Measurements from ENCODE around the gene PADI4.
A peak's percentile ranks its signal among the peaks of the same experiment; 100 is the strongest.

Gene PADI4

GRCh38 chr1:17307946-17308345 is at the start of gene PADI4:
PADI4 (plus strand) TSS chr1:17308197; CDS start chr1:17308223, 26 bp downstream.
- DNase-seq = no peak

DNA sequence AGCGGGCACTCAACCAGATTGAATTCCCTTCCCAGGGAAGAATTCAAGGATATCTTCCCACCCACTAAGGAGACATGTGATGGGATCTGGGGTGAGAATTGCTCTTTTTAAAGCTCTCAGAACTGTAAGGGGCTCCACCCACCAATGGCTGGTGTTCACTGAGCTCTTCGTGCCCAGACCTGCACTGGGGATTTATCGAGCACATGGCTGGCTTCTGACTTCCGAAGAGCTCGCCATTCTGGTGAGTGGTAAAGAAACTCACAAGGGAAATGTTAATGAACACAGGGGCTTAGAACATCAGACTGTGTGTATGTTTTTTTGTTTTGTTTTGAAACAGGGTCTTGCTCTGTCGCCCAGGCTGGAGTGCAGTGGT is 49.3 kb upstream of the PADI4 start:
- no peak for DNase-seq

DNA sequence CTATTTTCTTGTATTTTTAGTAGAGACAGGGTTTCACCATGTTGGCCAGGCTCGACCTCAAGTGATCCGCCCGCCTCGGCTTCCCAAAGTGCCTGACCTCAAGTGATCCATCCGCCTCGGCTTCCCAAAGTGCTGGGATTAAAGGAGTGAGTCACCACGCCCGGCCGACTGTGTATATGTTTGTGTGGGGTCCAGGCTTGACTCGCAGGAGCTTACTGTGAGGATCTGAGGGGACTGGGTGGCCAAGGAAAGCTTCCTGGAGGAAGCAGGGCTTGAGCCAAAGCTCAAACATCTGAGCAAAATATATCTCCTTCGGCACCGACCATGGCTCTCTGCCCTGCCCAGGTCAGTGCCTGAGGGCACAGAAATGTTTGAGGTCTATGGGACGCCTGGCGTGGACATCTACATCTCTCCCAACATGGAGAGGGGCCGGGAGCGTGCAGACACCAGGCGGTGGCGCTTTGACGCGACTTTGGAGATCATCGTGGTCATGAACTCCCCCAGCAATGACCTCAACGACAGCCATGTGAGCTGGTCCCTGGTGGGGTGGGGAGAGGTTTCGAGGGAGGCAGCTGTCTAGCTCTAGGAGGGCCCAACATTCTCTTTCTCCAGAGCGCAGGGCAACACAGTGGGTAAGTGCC is 48.6 kb upstream of the PADI4 start:
- no peak for DNase-seq

DNA sequence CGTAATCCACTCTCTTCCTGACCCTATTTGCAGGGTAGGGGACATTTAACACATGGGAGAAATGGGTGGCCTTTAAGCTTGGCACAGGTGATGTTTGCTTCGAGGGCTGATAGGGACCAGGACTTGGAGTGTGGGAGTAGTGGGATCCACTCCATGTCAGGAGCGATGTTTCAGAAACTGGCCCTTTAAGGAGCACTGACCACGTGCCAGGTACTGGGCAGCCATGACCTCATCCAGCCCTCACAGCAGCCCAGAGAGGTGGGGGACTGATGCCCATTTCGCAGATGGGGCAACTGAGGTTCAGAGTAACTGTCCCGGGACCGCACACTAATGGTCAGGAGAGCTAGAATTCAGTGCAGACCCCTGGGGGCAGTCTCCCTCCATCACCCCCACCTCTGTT is 47.7 kb upstream of the PADI4 start:
- DNase-seq = no peak

- DNase-seq = no peak
Observed at GRCh38 chr1:17260738-17261137, 47.3 kb upstream of the PADI4 start.

DNA sequence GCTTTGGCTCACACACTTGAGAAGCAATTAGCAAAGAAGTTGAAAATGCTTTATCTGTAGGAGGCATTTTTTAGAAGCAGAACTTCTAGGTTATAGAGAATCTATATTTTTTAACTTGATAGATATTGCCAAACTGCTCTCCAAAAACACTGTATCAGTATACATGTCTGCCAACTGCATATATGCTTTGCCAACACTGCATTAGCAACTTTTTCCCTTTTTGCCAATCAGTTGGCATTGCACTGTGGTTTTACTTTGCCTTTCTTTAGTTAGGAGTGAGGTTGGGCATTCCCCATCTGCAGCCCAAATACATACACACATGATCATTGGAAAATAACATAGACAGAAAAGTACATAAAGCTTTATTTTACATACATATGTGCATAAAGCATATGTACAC is 44.1 kb upstream of the PADI4 start:
- DNase-seq = no peak

DNA sequence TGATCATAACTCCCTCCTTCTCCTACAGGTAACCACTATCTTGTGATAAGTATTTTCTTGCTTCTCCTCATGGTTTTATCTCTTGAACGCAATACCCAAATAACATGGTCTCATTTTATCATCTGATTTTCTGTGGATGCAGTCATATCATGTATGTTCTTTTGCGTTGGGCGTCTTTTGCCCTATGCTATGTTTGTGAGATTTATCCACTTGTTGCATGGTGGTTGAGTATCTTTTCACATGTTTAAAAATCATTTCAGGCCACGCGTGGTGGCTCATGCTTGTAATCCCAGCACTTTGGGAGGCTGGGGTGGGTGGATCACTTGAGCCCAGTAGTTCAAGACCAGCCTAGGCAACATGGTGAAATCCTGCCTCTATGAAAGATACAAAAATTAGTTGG is 43.5 kb upstream of the PADI4 start:
- DNase-seq = no peak

- DNase-seq = no peak
Observed at GRCh38 chr1:17265162-17265561, 42.8 kb upstream of the PADI4 start.

DNA sequence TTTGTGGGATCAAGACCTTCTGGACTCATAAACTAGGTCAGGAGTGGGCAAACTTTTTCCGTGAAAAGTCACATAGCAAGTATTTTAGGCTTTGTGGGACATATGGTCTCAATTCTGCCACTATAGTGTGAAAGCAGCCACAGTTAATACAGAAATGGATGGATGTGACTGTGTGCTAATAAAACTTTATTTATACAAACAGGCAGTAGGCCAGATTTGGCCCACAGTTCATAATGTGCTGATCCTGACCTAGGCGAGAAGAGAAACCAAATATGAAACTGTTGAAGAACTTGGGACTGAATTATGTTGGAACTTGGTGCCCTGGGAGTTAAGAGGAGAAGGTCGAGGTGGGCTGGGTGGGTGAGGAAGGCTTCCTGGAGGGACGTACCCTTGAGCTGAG is 42.0 kb upstream of the PADI4 start:
- DNase-seq = no peak

GRCh38 chr1:17270891-17271765 is 36.9 kb upstream of the PADI4 start:
- no peak for DNase-seq

DNA sequence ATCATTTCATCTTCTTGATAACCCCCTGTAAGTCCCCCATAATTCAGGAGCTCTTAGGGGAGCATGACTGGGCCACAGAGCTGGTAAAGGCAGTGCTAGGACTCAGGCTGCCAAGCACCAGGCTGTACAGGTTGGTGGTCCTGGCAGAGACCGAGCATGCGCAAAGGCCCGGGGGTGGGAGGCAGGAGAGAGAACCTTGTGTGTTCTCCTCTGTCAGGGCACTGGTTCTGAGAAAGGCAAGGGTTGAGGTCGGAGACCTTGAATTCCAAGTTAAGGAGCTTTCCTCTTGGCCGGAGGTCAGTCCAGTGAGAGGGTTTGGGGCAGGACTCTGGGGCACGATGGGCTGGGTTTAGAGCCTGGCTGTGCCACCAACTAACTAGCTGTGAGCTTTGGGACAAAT is 35.9 kb upstream of the PADI4 start:
- DNase-seq = no peak

GRCh38 chr1:17272646-17273045 is 35.4 kb upstream of the PADI4 start:
- no peak for DNase-seq

DNA sequence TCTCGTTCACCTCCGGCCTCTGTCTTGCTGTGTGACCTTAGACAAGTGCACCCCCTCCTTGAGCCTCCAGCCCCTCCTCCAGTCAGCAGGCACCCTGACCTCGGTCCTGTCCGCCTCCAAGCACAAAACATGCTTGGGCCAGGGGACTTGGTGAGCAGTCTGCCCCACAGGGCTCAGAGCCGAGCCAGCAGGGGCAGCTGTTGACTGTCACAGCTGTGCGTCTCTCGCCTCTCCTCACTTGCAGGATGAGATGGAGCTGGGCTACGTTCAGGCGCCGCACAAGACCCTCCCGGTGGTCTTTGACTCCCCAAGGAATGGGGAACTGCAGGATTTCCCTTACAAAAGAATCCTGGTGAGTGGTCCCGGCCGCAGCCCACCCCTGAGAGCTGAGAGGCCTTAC is 34.9 kb upstream of the PADI4 start:
- DNase-seq = no peak

- DNase-seq = peak in 4 of 56 donors; percentile 6 to 17 (median 8)
Observed at GRCh38 chr1:17274186-17275170, 33.5 kb upstream of the PADI4 start.

DNA sequence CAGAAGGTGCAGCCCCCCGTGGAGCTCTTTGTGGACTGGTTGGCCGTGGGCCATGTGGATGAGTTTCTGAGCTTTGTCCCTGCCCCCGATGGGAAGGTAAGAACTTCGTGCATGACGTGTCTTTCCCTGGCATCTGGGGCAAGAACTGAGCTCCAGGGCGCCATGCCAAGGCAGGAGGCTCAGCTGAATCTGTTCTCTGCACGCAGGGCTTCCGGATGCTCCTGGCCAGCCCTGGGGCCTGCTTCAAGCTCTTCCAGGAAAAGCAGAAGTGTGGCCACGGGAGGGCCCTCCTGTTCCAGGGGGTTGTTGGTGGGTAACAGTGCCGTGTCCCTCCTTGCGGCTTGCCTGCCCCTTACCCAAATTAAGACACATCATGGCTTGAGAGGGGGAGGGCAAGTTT is 31.4 kb upstream of the PADI4 start:
- DNase-seq = peak in 4 of 56 donors; percentile 6 to 9 (median 8)

GRCh38 chr1:17277511-17278159 is 30.4 kb upstream of the PADI4 start:
- no peak for DNase-seq

DNA sequence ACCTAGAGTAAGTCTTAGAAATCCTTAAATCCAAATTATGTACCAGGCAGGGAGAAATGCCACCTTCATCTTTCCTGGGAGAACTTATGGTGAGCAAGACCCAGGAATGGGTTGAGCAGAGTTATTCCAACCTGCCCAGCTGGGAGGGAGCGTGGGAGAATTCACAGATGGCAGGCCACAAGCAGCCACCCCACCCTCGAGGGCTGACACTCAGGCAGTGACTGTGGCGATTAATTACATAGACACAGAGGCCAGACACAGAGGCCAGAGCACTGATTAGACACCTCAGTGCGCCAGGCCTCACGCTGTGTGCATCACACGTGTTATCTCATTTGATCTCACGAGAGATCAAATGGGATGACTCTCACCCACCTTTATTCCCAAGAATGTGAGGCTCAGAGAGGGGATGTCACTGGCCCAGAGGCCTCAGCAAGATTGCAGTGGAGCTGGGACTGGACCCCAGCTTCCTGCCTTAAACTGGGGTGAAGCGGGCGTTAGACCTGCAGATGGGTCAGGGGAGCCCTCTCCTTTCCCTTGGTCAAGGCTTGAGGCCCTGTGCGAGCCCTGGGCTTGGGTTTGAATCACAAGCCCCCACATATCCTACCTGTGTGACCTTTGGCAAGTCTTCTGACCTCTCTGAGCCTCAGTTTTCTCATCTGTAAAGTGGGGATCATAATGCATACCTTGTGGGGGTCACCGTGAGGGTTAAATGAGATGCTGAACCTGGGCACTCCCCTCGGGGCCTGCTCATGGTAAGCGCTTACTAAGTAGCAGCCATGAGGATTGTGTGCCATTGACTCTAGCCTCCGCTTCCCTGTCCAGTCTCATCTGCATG is 28.8 kb upstream of the PADI4 start:
- DNase-seq = no peak

DNA sequence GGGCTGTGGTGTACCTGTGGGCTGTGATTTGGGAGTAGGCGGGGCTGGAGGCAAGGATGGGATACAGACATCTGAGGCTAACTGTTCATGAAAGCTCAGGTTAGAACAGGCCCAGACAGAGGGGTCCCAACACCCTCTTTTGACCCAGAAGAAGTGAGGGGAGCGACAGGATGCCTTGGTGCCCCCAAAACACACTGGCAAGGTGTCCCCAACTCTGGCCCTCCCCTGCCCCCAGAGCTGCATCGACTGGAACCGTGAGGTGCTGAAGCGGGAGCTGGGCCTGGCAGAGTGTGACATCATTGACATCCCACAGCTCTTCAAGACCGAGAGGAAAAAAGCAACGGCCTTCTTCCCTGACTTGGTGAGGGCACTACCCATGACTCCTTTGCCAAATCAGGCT is 27.6 kb upstream of the PADI4 start:
- DNase-seq = no peak

GRCh38 chr1:17280894-17281293 is 27.1 kb upstream of the PADI4 start:
- no peak for DNase-seq

DNA sequence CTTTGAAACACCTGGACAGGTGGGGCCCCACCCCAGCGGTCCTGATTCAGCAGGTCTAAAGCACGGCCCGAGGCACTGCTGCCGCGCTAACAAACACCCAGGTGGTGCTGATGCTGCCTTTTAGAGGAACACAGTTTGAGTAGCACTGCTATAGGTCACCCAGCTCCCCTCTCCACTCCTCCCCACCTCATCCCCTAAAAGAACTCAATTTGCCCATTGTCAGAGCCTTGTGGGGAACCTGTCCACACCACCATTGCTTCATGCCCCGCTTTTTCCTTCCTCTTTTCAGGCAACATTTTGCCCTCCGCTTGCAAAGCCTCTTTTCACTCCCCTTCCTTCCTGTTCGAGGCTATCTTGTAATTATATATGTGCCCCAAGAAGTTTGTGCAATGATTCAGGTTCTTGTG is 26.2 kb upstream of the PADI4 start:
- DNase-seq = no peak
